ENCODE measurements around the gene SPG21.

DNA sequence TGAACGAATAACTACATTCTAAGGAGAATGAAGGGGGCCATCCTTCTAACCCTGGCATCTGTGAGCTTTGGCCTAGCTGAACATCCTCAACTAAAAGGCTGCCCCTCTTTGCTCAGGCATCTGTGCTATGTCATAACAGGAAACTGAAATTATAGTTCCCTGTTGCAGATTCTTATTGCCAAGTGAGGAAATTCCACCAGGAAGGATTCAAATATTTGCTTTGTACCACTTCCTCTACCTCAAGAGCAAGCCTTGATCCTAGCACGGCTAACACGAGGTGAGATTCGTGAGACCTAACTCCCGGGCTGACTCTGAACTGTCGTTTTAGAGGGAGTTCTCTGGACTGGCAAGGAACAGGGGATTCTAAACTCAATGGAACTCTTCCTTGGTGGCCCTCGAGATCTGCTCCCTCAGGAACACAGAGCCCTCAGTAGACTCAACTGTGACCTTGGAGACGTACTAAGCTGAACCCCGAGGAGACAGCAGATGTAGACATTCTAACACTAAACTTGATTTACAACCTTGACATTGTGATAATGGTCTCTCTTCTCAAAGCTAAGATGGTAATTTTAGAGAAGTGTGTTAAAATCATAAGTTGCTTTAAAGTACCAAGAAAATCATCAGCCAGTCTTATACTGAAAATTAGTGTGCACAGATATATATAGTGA, 4.2 kb downstream of the SPG21 start:
- TF ChIP-seq, protein P1, sequence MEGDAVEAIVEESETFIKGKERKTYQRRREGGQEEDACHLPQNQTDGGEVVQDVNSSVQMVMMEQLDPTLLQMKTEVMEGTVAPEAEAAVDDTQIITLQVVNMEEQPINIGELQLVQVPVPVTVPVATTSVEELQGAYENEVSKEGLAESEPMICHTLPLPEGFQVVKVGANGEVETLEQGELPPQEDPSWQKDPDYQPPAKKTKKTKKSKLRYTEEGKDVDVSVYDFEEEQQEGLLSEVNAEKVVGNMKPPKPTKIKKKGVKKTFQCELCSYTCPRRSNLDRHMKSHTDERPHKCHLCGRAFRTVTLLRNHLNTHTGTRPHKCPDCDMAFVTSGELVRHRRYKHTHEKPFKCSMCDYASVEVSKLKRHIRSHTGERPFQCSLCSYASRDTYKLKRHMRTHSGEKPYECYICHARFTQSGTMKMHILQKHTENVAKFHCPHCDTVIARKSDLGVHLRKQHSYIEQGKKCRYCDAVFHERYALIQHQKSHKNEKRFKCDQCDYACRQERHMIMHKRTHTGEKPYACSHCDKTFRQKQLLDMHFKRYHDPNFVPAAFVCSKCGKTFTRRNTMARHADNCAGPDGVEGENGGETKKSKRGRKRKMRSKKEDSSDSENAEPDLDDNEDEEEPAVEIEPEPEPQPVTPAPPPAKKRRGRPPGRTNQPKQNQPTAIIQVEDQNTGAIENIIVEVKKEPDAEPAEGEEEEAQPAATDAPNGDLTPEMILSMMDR (IDR thresholded peaks at IDR 0.05; ENCODE audit: poor library complexity, severe bottlenecking) = no peak
- TF ChIP-seq TAF1 (IDR thresholded peaks at IDR 0.05; ENCODE audit: low read depth) (no peak), POLR2AphosphoS5 (IDR thresholded peaks at IDR 0.05) (no peak)
